Hepatocyte (in vitro differentiated cells): ENCODE data around the gene SLC38A1.
"Not testable (repeated sequence)": the region's sequence is repeated elsewhere in the genome, so short reads cannot be mapped to it uniquely, and the experiment has no call there.

Source experiments
- CTCF ChIP-seq: fragments of 200-600 bp; sonication (generic); IDR thresholded peaks from 2 replicates; pipeline ENCODE4 v1.5.1; 2016; ENCODE audit warnings: antibody characterized with exemption, mild to moderate bottlenecking; ENCODE audit not compliant: poor library complexity
- EZH2 ChIP-seq: fragments of 200-600 bp; sonication (generic); IDR thresholded peaks from 2 replicates; pipeline ENCODE4 v1.6.1; 2016; ENCODE audit warnings: antibody characterized with exemption, mild to moderate bottlenecking, borderline replicate concordance
- EZH2phosphoT487 ChIP-seq: fragments of 200-600 bp; sonication (generic); IDR thresholded peaks from one replicate; pipeline ENCODE4 v1.6.1; 2018; ENCODE audit warnings: antibody characterized with exemption, mild to moderate bottlenecking, low read depth, moderate library complexity; ENCODE audit not compliant: unreplicated experiment, severe bottlenecking

GRCh38 chr12:46251994-46252393 lies 16.8 kb downstream of the SLC38A1 start:
- TF ChIP-seq CTCF, EZH2phosphoT487, EZH2: not testable (repeated sequence)
